ENCODE results near the gene LIX1L.

- no peak for TF ChIP-seq CTCF (optimal IDR thresholded peaks at IDR 0.05 in 1 of 3, IDR thresholded peaks at IDR 0.05 in 1 of 3, conservative IDR thresholded peaks at IDR 0.05 in 1 of 3; ENCODE audit: extremely low read depth in 1 of 3, insufficient read depth in 2 of 3, low read length in 3 of 3)
- no peak for TF ChIP-seq EZH2 (IDR thresholded peaks at IDR 0.05; ENCODE audit: low read length)
Measured at GRCh38 chr1:145937436-145937835, 20.4 kb downstream of the LIX1L start.
